ENCODE data around the gene UPF2.

DNA sequence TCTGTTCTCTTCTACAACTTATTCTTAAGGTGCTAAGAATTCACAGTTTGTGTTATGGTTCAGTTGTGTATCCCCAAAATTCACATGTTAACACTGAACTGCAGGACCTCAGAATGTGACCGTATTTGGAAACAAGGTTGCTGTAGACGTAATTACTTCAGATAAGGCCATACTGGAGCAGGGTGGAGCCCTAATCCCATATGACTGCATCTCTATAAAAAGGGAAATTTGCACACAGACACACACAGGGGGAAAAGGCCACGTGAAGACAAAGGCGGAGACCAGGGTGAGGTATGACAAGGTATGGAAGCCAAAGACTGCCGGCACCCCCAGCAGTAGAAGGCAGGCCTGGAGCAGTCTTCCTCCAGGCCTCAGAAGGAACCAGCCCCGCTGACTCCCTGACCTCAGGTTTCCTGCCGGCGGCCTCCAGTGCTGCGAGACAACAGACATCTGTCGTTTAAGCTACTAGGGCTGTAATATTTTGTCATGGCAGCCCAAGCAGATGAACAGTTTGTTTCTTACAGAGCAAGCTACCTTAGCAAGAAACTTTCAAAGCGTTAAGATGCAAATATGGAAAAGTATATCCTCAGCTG is 120.7 kb downstream of the UPF2 start:
- TF ChIP-seq, protein P1, sequence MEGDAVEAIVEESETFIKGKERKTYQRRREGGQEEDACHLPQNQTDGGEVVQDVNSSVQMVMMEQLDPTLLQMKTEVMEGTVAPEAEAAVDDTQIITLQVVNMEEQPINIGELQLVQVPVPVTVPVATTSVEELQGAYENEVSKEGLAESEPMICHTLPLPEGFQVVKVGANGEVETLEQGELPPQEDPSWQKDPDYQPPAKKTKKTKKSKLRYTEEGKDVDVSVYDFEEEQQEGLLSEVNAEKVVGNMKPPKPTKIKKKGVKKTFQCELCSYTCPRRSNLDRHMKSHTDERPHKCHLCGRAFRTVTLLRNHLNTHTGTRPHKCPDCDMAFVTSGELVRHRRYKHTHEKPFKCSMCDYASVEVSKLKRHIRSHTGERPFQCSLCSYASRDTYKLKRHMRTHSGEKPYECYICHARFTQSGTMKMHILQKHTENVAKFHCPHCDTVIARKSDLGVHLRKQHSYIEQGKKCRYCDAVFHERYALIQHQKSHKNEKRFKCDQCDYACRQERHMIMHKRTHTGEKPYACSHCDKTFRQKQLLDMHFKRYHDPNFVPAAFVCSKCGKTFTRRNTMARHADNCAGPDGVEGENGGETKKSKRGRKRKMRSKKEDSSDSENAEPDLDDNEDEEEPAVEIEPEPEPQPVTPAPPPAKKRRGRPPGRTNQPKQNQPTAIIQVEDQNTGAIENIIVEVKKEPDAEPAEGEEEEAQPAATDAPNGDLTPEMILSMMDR (IDR thresholded peaks at IDR 0.05; ENCODE audit: borderline replicate concordance, extremely low read depth, low read length, poor library complexity, severe bottlenecking), result no peak
- TF ChIP-seq EZH2 (IDR thresholded peaks at IDR 0.05; ENCODE audit: borderline replicate concordance, low read depth, low read length, severe bottlenecking), result no peak

All from DND-41 (cell line).